HG03139 (cell line): ENCODE measurements around the gene CFAP74.

Experiments used
- ATAC-seq: cut with Tn5 transposase; IDR thresholded peaks from one replicate; pipeline ENCODE4 v1.9.1; 2021; ENCODE audit not compliant: unreplicated experiment

The CFAP74 gene

GRCh38 chr1:1919304-1920056, 84.1 kb downstream of the CFAP74 start:
- peak; percentile 79 for ATAC-seq

DNA sequence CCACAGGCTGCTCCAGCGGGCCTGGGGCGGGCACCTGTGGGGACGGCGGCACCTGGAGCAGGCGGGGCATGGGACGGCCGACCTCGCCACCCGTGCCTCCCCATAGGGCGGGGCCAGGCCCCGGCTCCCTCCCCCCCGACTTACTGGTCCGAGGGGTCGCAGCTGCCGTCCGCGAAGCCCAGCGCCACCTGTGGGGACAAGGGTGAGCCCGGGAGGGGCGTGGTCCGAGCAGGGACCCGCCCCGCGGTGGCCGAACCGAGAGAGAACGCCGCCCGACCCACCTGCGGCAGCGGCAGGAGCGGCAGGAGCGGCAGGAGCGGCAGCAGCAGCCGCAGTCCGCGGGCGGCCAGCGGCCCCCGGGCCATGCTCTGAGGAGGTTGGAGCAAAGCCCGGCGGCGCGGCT, 84.7 kb downstream of the CFAP74 start, which contains the start of gene TMEM52:
TSS of gene TMEM52 (minus strand) at position 379 of the 403 bp plus-strand sequence. CDS start at position 365, 14 bp downstream.
- ATAC-seq: peak; percentile 11

GRCh38 chr1:1917995-1918900, 85.3 kb downstream of the CFAP74 start:
- ATAC-seq: no peak

DNA sequence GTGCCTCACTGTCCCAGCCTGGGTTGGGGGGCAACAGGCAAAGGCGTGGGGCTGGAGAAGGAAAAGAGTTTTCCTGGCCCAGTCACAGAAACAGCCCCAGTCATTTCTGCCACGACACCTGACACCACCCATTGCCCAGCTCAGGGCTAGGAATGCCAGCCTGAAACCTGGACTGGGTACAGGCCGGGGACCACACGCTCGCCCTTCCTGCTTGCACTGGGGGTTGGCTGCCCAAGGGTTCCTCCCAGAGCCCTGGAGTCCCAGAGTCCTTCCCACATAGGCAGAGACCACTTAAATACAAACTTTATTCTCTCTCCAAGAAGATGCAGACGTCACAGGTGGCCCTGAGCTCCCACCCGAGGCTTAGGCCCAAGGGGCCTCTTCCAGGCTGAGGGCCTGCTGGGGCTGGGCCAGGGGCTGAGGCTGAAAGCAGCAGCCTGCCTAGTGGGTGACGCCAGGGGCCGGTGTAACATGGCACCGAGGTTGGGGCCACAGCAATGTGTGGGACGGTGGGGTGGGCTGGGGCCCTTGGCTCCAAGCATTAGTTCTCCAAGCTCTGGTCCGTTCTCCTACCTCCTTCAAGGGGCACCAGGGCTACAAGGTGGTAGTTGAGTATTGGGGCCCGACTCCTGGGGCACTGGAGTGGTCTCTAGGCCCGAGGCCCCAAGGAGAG, 86.1 kb downstream of the CFAP74 start:
- ATAC-seq: no peak

- ATAC-seq: no peak
Measured at GRCh38 chr1:1916851-1917251, 86.7 kb downstream of the CFAP74 start.

- ATAC-seq: no peak
Measured at GRCh38 chr1:1915911-1916840, 87.4 kb downstream of the CFAP74 start.

DNA sequence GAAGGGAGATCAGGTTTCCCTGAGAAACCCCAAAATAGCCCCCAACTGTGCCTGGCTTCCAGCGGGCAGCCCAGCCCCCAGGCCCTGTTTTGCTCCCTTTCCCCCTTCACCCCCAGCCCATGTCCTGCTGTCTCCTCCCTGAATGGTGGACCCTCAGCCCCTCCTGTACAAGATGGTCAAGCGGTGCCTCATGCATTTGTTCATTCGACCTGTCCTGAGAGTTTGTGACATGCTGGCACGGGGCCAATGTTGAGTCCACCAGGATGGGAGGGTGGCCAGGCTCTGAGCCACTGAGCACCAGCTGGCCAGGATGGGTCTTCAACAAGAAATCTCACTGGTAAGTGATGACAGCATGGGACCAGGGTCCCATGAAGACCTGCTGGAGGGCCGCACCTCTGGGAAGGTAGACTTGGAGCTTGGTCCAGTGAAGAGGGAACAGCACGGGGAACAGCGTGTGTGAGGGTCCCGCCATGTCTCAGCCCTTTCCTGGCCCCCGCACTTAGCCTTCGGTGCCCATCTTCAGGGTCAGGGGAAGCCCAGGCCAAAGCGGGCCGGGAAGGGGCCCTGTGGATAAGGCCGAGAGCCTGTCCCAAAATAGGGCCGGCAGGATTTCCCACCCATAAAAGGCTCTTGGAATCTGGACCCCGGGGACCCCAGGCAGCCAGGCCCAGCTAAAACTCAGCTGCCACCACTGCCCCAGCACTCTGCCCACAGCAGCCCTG, 88.5 kb downstream of the CFAP74 start, which contains the start of gene CALML6:
TSS of gene CALML6 (plus strand) at position 290 of the 722 bp plus-strand sequence. CDS start at position 311, 21 bp downstream.
- no peak for ATAC-seq

GRCh38 chr1:1914101-1914970, 89.2 kb downstream of the CFAP74 start:
- ATAC-seq: no peak

DNA sequence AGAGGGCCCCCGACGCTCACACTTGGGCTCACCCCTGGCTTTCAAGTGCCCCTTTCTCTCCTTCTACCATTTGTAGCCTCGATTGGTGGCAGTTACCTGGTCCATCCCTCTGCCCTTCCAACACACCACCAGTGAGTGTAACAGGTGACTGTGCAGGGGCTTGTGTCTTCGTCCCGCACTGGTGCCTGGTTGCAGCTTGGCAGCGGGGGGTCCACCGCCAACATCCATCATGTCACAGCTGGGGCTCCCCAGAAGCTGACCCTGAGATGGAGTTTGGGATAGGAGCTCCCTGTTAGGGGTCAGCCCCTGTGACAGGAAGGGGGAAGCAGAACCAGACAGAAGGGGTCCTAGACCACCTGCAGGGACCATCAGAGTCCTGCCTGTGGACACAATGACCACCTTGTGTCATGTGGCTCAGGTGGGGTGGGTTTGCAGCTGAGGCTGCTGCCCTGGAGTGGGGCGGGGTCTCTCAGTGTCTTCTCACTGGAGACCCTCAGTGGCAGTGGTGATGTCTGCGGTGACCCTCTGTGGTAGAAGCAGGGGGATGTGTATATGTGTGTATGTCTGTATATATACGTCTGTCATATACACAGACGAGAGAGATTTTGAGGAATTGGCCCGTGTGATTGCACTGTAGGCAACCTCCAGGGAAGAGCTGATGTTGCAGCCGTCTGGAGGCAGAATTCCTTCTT, 92.1 kb downstream of the CFAP74 start:
- ATAC-seq: no peak

- no peak for ATAC-seq
Measured at GRCh38 chr1:1910651-1911331, 92.8 kb downstream of the CFAP74 start.

DNA sequence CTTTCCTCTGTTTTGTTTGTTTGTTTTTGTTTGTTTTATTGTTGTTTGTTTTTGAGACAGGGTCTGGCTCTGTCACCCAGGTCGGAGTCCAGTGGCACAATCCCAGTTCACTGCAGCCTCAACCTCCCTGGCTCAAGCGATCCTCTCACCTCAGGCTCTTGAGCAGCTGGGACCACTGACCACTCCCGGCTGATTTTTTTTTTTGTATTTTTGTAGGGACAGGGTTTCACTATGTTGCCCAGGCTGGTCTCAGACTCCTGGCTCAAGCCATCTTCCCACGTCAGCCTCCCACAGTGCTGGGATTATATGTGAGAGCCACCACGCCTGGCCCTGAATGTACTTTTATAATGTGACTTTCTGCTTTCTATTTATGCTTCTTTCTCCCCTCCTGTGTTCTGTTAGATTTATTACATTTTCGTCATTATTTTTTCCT, 93.5 kb downstream of the CFAP74 start:
- ATAC-seq: no peak

DNA sequence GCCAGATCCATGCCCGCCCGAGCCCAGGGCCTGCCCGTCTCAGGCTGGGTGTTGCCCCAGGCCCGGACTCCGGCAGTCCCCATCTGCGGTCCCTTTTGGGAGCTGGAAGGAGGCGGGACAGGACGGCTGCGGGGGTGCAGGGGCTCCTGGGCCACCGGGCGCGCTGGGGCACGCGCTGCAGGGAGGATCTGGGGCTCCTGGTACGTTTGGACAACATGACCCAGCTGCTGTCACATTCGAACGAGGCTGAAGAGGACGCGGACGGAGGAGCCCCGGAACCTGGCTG, 95.1 kb downstream of the CFAP74 start:
- ATAC-seq: no peak

GRCh38 chr1:1907098-1907736, 96.4 kb downstream of the CFAP74 start:
- peak; percentile 32 for ATAC-seq

- no peak for ATAC-seq
Measured at GRCh38 chr1:1906185-1907097, 97.1 kb downstream of the CFAP74 start.

DNA sequence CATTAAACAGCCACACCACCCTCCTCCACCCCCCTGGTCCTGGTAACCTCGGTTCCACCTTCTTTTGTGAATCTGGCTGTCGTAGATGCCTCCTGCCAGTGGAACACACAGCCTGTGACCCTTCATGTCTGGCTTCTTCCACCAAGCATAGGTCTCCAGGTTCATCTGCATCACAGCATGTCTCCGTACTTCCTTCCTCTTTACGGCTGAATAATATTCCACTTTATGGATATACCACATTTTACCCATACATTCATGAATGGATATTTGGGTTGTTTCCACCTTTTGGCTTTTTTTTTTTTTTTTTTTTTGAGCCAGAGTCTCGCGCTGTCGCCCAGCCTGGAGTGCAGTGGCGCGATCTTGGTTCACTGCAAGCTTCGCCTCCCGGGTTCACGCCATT, 100.4 kb downstream of the CFAP74 start:
- ATAC-seq: no peak
